Measurements from ENCODE around the gene CCDC200.
"Not testable (repeated sequence)": the region's sequence is repeated elsewhere in the genome, so short reads cannot be mapped to it uniquely, and the experiment has no call there.

CCDC200 gene

GRCh38 chr17:43228020-43228782, at the start of gene CCDC200:
TSS of gene CCDC200 (minus strand) at chr17:43228623. CDS start at chr17:43228554, 69 bp downstream.
- not testable (repeated sequence) for DNase-seq

- DNase-seq: not testable (repeated sequence)
Observed at GRCh38 chr17:43272914-43273313, 44.5 kb upstream of the CCDC200 start.

GRCh38 chr17:43272483-43272882, 44.1 kb upstream of the CCDC200 start:
- peak; percentile 1 for DNase-seq

- not testable (repeated sequence) for DNase-seq
Observed at GRCh38 chr17:43270552-43271504, 42.4 kb upstream of the CCDC200 start.

- DNase-seq: not testable (repeated sequence)
Observed at GRCh38 chr17:43246456-43246855, 18.0 kb upstream of the CCDC200 start.

GRCh38 chr17:43240596-43241352, 12.4 kb upstream of the CCDC200 start:
- DNase-seq: not testable (repeated sequence)

- DNase-seq: not testable (repeated sequence)
Observed at GRCh38 chr17:43239597-43239996, 11.2 kb upstream of the CCDC200 start.

- not testable (repeated sequence) for DNase-seq
Observed at GRCh38 chr17:43233877-43234276, 5.5 kb upstream of the CCDC200 start, which contains the start of gene RNU2-1. TSS of gene RNU2-1 (minus strand) at chr17:43233977.

- not testable (repeated sequence) for DNase-seq
Observed at GRCh38 chr17:43233263-43233662, 4.8 kb upstream of the CCDC200 start.

- DNase-seq: not testable (repeated sequence)
Observed at GRCh38 chr17:43232021-43232699, 3.7 kb upstream of the CCDC200 start.

GRCh38 chr17:43231205-43232020, 3.0 kb upstream of the CCDC200 start:
- not testable (repeated sequence) for DNase-seq

- no peak for DNase-seq
Observed at GRCh38 chr17:43226393-43226792, 2.0 kb downstream of the CCDC200 start.

GRCh38 chr17:43224146-43224705, 4.2 kb downstream of the CCDC200 start:
- no peak for DNase-seq

- DNase-seq: no peak
Observed at GRCh38 chr17:43220511-43221125, 7.8 kb downstream of the CCDC200 start.

GRCh38 chr17:43219746-43220380, 8.6 kb downstream of the CCDC200 start:
- no peak for DNase-seq

GRCh38 chr17:43219001-43219400, 9.4 kb downstream of the CCDC200 start:
- no peak for DNase-seq

GRCh38 chr17:43217614-43218087, 10.8 kb downstream of the CCDC200 start:
- DNase-seq: peak; percentile 35

GRCh38 chr17:43216762-43217613, 11.4 kb downstream of the CCDC200 start:
- DNase-seq: no peak

- DNase-seq: no peak
Observed at GRCh38 chr17:43216369-43216761, 12.1 kb downstream of the CCDC200 start.
